Gastroesophageal sphincter (tissue), 4 donors: ENCODE measurements around the gene PES1. TPM values are rescaled to one million over a fixed set of nuclear protein-coding genes. Genes with fewer than 3 reads are reported as not detected.

Experiments used
- ATAC-seq: fragments of 150-250 bp; one replicate; pipeline ENCODE4 v1.9.1; 2016; ENCODE audit warnings: mild to moderate bottlenecking, moderate library complexity
- H3K27ac ChIP-seq, 4 donors: fragments of 200-600 bp; sonication (generic) in 3 of 4; 1 replicate in 3 of 4; 2 replicates in 1 of 4; pipeline ENCODE4 v1.5.1; 2016 to 2019
- H3K27me3 ChIP-seq: fragments of 200-600 bp; sonication (generic); one replicate; pipeline ENCODE4 v1.5.1; 2019
- H3K36me3 ChIP-seq, 2 donors: fragments of 200-600 bp; sonication (generic); one replicate each; pipeline ENCODE4 v1.5.1; 2019; ENCODE audit warnings: control low read depth in 1 of 2
- H3K4me1 ChIP-seq, 3 donors: fragments of 200-600 bp; sonication (generic); 1 replicate in 2 of 3; 2 replicates in 1 of 3; pipeline ENCODE4 v1.5.1; 2016 to 2019; ENCODE audit warnings: control low read depth in 2 of 3
- H3K4me3 ChIP-seq, 2 donors: fragments of 200-600 bp; sonication (generic); one replicate each; pipeline ENCODE4 v1.5.1; 2019; ENCODE audit warnings: mild to moderate bottlenecking in 1 of 2, moderate library complexity in 1 of 2
- H3K9me3 ChIP-seq, 3 donors: fragments of 200-600 bp; sonication (generic); one replicate each; pipeline ENCODE4 v1.5.1; 2017 to 2019; ENCODE audit warnings: control low read depth in 2 of 3
- EP300 ChIP-seq: sonication (generic); formaldehyde crosslinking; IDR thresholded peaks from one replicate; pipeline ENCODE4 v1.6.1; 2017; ENCODE audit warnings: antibody characterized with exemption, mild to moderate bottlenecking
- POLR2A ChIP-seq, 2 donors: fragments of 450-650 bp; IDR thresholded peaks; one replicate each; pipeline ENCODE4 v1.6.1; 2017; ENCODE audit warnings: antibody characterized with exemption in 2 of 2, mild to moderate bottlenecking in 2 of 2, moderate library complexity in 1 of 2
- POLR2AphosphoS5 ChIP-seq: sonication (generic); formaldehyde crosslinking; IDR thresholded peaks from one replicate; pipeline ENCODE4 v1.6.1; 2017; ENCODE audit warnings: antibody characterized with exemption
- WGBS, 2 donors: methylation state at CpG; one replicate each; pipeline ENCODE4 v1.1.5; 2018; ENCODE audit warnings: low coverage in 1 of 2; 5-methylcytosine and 5-hydroxymethylcytosine counted together
- total RNA-seq, 4 donors: library from RNA; depleted of rRNA; stranded (reverse); fragments of >200 nt; gene quantifications; one replicate each; pipeline ENCODE4 v1.1.0, GENCODE V29; 2016
- TF ChIP-seq, protein P1 (sequence below), 4 experiments: fragments of 200-600 bp in 2 of 4; fragments of 450-650 bp in 2 of 4; sonication (generic) in 1 of 4; IDR thresholded peaks; one replicate each; pipeline ENCODE4 v1.5.1; 2017 to 2019; ENCODE audit warnings: antibody characterized with exemption in 4 of 4, mild to moderate bottlenecking in 2 of 4, moderate library complexity in 2 of 4

The PES1 gene
- total RNA-seq, 4 donors from 2014 or later, result 35.5 to 48.9 (median 39.8) TPM

DNA sequence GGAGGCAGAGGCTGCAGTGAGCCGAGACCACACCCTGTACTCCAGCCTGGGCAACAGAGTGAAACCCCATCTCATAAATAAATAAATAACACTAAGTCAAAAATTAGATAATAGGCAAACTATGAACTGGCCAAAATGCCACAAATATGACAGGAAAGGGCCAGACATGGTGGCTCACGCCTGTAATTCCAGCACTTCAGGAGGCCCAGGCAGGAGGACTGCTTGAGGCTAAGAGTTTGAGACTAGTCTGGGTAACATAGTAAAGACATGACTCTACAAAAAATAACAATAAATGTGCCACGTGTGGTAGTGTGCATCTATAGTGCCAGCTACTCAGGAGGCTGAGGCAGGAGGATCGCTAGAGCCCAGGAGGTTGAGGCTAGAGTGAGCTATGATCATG lies 65.1 kb downstream of the PES1 start:
- no peaks in the 10 kb centered on the region for H3K4me1 ChIP-seq
- no peak for ATAC-seq
- no peaks in the 10 kb centered on the region for H3K9me3 ChIP-seq
- H3K27ac ChIP-seq, result no peak overlapping the region
- no peaks in the 10 kb centered on the region for H3K36me3 ChIP-seq
- WGBS, 2 donors, result 80 to 88% methylated on average over 1 to 4 of the region's 4 CpGs
- peaks cover 15% of the 10 kb centered on the region for H3K27me3 ChIP-seq
- TF ChIP-seq, protein P1, sequence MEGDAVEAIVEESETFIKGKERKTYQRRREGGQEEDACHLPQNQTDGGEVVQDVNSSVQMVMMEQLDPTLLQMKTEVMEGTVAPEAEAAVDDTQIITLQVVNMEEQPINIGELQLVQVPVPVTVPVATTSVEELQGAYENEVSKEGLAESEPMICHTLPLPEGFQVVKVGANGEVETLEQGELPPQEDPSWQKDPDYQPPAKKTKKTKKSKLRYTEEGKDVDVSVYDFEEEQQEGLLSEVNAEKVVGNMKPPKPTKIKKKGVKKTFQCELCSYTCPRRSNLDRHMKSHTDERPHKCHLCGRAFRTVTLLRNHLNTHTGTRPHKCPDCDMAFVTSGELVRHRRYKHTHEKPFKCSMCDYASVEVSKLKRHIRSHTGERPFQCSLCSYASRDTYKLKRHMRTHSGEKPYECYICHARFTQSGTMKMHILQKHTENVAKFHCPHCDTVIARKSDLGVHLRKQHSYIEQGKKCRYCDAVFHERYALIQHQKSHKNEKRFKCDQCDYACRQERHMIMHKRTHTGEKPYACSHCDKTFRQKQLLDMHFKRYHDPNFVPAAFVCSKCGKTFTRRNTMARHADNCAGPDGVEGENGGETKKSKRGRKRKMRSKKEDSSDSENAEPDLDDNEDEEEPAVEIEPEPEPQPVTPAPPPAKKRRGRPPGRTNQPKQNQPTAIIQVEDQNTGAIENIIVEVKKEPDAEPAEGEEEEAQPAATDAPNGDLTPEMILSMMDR (IDR thresholded peaks at IDR 0.05), result no peak
- TF ChIP-seq POLR2A (IDR thresholded peaks at IDR 0.05) (no peak), EP300 (no peak), POLR2AphosphoS5 (no peak)
- H3K4me3 ChIP-seq, result no peak overlapping the region

Other genes starting within 250 kb of the PES1 start
- 10 to 100 TPM; 46.1 to 80.8 (median 63.7) TPM for gene SF3A1, start 235.0 kb downstream of the PES1 start, total RNA-seq
- gene CCDC157, start 234.9 kb downstream of the PES1 start, total RNA-seq, result 1 to 10 TPM in 3 of 4 donors, under 1 TPM in 1; 0.99 to 1.9 (median 1.5) TPM
- 10 to 100 TPM; 10.2 to 13.5 (median 11.7) TPM for gene RNF215, start 204.5 kb downstream of the PES1 start, total RNA-seq
- 10 to 100 TPM in 3 of 4 donors, 1 to 10 TPM in 1; 8.1 to 27.2 (median 15.8) TPM for gene SEC14L2, start 194.9 kb downstream of the PES1 start, total RNA-seq
- 10 to 100 TPM in 1 of 4 donors, 1 to 10 TPM in 3; 1.1 to 10.3 (median 6.3) TPM for gene MTFP1, start 166.1 kb downstream of the PES1 start, total RNA-seq
- not detected for gene SEC14L3, start 119.9 kb downstream of the PES1 start, total RNA-seq
- not detected for gene SEC14L4, start 86.2 kb downstream of the PES1 start, total RNA-seq
- 1 to 10 TPM in 1 of 4 donors, under 1 TPM in 3; 0.22 to 3.0 (median 0.54) TPM for gene SEC14L6, start 45.2 kb downstream of the PES1 start, total RNA-seq
- 1 to 10 TPM in 3 of 4 donors, under 1 TPM in 1; 0.54 to 3.0 (median 3.0) TPM for gene GAL3ST1, start 17.2 kb downstream of the PES1 start, total RNA-seq
- gene TCN2, start 15.3 kb upstream of the PES1 start, total RNA-seq, result 10 to 100 TPM; 14.2 to 42.7 (median 33.3) TPM
- 10 to 100 TPM in 3 of 4 donors, 1 to 10 TPM in 1; 6.5 to 13.5 (median 10.9) TPM for gene SLC35E4, start 43.9 kb upstream of the PES1 start, total RNA-seq
- 10 to 100 TPM in 2 of 4 donors, 1 to 10 TPM in 2; 6.5 to 13.2 (median 8.7) TPM for gene DUSP18, start 76.0 kb upstream of the PES1 start, total RNA-seq
- 1 to 10 TPM in 3 of 4 donors, under 1 TPM in 1; 0.35 to 3.5 (median 1.8) TPM for gene OSBP2, start 103.0 kb upstream of the PES1 start, total RNA-seq